Measurements from ENCODE around the gene CIRBP.
"Not testable (repeated sequence)": the region's sequence is repeated elsewhere in the genome, so short reads cannot be mapped to it uniquely, and the experiment has no call there.

Gene CIRBP

DNA sequence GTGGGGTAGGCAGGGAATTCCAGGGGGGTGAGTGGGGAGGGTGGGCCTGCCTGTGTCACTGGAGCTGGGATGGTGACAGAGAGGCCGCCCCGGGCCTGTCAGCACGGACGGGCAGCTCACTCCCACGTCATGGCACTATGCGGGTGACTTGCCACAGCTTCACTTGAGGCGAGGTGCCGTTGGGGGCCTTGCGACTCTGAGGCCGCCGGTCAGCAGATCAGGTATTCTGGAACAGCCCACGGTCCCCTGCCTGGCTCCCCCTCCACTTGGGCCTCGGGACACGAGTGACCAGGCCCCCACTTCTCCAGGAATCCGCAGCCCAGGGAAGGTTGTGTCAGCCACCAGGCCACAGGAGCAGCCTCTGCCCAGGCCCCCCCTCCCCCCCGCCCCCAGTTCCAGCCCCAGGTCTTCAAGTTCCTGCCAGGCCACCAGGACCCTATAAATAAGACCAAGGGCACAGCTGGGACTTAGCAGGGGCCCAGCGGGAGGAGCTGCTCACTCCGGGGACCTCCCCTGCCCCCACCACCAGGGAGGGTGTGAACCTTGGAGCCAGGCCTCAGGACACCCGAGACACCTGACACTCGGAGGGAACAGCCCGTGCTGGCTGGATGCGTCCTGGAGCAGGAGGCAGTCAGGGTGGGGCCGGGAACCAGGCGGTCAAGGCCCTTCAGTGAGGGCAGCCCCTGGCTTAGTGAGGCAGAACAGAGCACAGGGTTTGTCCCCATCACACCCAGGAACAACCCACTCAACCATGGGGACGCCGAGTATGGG is 23.5 kb upstream of the CIRBP start:
- no peak for DNase-seq

DNA sequence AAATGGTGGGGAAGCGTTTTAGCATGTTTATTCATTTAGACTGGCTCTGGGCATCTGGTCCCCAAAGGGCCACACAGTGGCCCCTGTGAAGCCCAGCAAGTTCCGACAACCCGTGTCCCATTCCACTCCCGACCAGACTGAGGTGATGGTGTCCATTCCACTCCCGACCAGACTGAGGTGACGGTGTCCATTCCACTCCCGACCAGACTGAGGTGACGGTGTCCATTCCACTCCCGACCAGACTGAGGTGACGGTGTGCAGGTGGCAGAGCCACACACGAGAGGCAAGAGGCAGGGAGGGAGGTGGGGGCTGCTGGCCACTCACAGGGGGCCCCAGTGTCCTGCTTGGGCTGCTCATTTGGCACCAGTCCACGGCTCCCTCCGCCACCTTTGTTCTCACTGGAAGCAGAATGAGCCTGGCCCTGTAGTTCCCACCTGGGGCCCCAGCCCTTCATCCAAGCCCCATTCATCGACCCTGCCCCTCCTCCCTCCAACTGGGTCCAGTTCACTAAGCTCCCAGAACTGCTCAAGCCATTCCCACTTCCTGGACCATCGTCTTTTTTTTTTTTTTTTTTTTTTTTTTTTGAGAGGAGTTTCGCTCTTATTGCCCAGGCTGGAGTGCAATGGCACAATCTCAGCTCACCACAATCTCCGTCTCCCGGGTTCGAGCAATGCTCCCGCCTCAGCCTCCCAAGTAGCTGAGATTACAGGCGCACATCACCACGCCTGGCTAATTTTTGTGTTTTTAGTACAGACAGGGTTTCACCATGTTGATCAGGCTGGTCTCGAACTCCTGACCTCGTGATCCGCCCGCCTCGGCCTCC is 22.7 kb upstream of the CIRBP start:
- DNase-seq, result not testable (repeated sequence)

DNA sequence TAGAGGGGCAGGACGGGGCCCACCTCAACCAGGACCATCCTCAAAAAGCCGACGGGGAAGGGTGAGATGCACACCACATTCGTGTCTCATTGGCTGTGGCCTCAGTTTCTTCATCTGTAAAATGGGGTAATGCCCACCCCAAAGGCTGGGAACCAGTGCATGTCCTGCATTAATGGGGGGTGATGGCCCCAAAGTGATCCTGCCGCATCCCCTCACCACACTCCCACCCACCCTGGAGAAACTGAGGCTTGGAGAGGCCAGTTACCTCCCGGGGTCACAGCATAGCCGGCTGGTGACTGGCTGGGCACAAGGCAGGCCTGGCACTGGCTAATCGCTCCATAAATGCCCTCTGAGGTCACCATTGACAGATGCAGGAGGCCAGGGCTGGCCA is 21.4 kb upstream of the CIRBP start:
- no peak for DNase-seq

DNA sequence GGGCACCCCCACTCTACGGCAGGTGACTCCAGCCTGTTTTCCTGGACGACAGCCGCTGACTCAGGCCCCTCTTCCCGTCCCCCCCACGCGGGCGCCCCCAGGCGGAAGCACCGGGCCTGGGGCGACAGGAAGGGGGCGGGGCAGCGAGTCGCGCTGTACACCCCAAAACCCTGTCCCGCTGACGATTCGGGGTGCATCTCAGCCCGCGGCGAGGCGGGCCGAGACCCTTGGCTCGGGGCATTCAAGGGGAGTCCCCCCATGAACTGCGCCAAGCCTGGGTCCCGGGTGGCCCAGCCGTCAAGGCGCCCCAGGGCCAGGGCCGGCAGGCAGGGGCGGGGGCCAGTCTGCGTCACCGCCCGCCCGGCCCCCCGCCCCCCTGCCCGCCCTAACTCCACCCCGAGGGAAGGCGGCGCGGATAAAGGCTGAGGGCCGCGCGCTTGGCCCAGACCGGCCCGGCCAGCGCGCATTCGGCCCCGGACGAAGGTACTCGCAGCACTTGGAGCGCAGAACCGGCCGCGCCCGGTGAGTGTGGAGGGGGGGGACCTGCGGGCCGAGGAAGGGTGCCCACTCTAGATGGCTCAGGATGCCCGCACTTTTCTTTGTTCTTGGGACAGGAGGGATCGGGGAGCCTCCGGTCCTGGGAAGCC is 20.9 kb upstream of the CIRBP start, which contains the start of gene MIDN:
Gene MIDN, plus strand, starts transcription at position 445 of the 647 bp plus-strand sequence. CDS start 1,714 bp downstream, outside the sequence.
- DNase-seq, result peak; percentile 87

DNA sequence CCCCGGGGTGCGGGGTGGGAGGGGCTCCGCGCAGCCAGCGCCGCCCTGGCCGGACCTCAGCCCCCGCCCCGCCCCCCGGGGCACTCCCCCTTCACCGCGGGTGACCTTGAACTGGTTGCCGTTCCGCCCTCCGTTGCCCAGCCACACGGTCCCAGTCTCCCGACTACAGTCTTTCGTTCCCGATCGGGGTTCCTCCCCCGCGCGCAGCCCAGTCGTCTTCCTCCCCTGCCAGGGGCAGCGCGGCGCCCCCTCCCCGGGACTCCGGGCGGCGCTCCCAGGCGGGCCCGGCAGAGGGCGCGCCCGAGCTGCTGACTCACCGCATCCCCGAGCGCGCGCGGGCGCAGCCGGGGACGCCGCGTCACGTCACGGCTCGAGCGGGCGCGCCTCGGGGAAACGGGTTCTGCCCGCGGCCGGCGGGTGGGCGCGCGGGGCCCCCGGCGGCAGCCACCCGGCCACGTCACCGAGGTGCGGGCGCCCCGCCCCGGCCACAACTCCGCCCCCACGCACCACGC is 20.3 kb upstream of the CIRBP start:
- peak; percentile 90 for DNase-seq

DNA sequence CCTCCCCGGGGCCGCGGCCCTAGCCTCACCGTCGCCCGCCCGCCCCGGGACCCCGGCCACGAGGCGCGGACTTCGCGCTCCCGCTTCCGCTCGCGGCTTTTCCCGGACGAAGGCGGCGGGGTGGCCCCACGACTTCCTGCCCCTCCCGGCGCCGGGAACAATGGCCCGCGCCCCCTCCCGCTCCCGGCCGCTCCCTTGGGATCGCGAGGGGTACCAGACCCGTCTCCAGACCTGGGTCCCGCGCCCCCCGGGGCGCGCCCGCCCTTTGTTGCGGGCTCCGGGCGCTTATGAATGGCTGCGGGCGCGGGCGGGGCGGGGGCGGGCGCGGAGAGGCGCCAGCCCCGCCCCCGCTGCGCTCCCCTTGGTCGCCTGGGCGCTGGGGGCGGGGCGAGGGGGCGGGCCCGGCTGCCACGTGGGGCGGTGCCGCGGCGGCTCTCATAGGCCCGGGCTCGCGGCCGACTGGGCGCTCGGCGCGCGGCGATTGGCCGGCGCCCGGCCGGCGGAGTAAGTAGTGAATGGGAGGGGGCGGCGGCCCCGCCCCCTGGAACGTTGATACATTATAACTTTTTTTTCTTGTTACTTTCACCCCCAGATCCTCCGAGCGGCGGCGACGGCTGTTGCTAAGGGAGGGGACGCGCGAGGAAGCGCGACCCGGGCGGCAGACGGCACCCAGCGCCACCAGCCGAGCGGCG is 19.7 kb upstream of the CIRBP start:
- peak; percentile 98 for DNase-seq

DNA sequence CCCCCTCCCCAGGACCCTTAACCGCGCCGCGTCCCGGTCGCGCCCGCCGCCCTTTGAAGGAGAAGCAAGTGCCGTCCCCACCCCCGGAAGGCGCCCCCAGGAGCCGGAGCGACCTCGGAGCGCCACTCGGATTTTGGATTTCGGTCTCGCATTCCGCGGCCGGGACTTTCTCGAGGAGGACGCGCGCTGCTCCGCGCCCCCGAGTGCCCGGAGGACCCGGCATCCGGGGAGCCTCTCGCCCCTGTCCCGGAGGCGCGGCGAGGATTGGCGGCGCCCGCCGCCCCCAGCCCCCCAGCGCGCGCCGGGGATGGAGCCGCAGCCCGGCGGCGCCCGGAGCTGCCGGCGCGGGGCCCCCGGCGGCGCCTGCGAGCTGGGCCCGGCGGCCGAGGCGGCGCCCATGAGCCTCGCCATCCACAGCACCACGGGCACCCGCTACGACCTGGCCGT is 19.1 kb upstream of the CIRBP start:
- DNase-seq, result no peak

DNA sequence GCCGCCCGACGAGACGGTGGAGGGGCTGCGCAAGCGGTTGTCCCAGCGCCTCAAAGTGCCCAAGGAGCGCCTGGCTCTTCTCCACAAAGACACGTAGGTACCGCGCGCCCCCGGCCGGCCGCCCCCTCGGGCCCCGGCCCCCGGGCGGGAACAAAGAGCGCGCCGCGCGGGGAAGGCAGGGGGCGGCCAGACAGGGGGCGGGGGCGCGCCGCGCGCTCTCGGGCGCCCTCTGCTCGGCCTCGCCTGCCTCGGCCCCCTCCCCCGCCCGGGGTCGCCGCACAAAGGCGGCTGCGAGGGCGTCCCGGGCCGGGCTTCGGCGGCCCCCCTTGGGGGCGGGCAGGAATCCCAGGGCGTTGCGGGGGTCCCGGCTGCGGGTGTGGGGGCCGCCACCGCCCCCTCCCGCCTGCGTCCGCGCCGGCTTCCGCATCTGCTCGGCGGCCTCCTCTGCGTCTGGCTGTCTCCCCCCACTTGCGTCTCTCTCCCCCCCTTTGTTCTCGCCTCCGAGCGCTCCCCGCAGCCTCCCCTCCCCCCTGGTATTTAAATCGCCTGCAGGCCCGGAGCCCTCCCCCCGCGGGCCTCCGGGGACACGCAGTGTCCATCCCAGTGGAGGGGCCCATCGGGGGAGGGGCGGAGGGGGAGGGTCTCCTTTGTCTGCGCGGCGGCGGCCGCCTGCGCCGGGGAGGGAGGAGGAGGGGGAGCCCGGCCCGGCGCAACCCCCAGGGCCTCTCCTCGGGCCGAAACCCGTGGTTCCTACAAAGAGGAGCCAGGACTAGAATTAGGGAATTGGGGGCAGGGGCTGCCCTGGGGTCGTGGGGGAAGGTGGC is 18.5 kb upstream of the CIRBP start:
- peak; percentile 77 for DNase-seq

DNA sequence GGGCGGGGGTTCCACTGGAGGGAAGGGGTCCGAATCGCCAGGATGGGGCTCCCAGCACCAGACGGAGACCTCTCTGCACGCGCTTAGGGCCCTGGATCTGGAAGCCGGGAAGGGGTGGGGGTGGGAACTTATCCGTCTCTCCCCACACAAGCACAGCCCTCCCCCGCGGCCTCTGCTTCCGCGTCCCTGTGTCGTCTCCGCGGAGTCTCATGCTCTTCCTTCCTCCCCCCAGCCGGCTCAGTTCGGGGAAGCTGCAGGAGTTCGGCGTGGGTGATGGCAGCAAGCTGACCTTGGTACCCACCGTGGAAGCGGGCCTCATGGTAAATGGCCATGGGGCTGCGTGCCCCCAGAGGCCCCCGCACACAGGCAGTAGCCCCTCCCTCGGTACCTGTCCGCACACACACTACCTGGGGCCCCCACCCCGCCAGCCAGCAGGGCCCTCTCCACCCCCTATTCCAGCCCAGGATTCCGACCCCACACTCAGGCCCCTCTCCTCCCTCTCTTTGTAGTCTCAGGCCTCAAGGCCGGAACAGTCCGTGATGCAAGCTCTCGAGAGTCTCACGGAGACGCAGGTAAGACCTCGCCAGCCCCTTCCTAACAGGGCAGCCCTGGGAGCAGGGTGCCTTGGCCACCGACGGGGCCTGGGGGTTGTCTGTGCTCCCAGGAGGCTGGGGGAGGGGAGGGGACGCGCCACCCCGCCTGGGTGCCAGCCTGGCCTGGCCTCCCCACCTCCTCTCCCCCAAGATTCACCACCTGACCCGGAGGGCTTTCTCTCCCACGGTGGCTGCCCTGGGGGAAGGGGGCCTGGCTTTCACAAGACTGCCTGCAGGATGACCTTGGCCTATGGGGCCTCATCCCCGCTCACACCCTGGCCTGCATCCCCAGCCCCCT is 17.6 kb upstream of the CIRBP start:
- peak; percentile 85 for DNase-seq

DNA sequence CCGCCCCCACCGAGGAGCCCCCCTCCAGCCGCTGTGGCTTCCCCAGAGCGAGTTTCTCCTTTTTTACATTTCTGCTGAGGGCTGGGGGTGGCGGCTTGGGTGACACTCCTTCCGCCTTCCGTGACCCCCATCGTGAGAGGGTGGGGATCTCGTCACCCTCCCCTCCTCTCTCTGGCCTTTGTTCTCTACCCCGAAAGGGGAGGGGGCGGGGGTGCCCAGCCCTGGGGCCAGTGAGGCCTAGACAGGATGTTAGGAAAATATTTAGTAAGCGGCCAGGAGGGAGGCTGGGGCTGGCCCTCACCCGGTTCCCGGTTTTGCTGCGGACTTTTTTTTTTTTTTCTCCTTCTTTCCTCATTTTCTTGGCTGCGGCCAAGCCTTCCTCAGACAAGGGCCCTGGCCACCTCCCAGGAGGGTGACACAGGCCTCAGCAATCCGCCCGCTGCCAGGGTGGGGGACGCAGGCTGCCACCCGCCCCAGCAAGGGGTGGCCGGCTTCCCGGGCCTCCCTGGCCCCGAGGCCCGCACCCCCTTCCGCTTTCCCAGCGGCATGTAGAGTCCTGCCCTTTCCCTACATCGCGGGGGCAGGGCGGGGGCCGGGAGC is 16.8 kb upstream of the CIRBP start:
- DNase-seq, result peak; percentile 83

DNA sequence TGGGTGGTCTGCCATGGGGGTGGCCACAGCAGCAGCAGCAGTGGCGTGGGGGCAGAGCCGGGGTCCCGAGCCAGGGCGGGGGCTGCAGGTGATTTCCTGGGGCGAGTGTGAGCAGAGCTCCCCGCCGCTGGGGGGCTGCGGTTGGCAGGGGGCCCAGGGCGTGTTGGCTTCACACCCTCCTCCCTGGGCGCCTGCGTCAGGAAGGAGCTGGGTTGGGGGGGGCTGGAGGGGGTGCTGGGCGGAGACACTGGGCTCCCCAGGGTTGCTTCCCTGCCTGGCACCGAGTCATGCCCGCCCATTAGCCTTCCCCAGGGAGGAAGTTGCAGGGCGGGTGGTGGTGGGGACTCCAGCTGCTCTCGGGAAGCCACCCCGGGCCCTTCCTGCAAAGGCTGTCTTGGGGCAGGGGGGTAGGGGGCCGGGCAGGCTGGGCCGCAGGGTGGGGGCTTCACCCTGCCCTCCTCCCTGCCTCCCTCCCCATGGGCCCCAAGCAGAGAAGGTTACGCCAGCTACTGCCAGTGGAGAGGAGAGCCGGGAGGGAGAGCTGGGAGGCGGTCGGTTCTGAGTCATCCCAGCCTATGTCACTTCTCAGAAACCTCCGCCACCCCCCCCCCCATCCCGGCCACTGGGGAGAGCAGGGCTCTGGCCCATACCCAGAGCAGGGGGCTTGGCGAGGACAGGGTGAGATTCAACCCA is 16.2 kb upstream of the CIRBP start:
- peak; percentile 90 for DNase-seq

DNA sequence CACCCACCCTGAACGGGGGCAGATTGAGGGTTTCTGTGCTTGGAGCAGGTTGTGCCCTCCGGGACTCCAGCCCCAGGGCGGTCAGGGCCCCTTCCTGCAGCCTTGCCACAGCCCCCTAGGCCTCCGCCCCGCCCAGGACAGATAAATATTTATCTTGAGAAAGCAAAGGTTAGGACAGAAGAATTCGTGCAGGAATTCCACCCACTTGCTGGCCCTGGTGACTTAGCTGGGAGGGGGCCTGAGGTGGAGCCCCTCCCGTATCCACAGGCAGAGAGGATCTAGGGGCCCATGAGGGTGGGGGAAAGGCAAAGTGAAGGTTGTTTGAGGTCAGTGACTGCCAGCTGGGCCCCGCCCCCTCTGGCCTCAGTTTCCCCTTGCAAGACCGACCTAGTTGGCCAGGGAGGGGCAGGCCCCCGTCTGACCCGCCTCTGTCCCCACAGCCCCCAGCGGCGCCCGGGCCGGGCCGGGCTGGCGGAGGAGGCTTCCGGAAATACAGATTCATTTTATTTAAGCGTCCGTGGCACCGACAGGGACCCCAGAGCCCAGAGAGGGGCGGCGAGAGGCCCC is 15.5 kb upstream of the CIRBP start:
- no peak for DNase-seq

DNA sequence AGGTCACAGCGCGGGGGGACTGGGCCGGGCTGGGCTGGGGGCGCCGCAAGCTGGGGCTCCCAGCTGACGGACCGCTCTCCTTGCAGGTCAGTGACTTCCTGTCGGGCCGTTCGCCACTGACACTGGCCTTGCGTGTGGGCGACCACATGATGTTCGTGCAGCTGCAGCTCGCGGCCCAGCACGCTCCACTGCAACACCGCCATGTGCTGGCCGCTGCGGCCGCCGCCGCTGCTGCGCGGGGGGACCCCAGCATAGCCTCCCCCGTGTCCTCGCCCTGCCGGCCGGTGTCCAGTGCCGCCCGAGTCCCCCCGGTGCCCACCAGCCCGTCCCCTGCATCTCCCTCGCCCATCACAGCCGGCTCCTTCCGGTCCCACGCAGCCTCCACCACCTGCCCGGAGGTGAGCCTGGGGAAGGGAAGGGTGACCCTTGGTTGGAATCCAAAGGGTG is 15.0 kb upstream of the CIRBP start:
- DNase-seq, result no peak

DNA sequence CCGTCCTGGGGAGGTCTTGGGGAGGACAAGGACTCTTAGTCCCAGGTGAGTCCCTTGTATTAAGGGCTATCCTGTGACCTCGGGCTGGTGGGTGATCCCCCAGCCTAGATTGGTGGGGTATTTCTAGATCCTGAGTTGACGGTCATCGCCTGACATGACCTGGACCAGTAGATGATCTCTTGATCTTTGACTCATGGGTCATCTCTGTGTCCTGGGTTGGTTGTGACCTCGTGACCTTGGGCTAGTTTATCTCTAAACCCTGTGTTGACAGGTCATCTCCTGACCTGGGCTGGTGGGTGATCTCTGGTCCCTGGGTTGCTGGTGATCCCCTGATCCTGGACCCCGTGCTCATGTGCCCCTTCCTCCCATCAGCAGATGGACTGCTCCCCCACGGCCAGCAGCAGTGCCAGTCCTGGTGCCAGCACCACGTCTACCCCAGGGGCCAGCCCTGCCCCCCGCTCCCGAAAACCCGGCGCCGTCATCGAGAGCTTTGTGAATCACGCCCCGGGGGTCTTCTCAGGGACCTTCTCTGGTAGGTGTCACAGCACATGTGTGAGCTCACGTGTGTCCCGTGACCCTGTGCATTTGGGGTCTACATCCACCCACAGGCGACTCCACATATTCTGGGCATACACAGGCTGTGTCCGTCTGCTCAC is 14.5 kb upstream of the CIRBP start:
- DNase-seq, result no peak

DNA sequence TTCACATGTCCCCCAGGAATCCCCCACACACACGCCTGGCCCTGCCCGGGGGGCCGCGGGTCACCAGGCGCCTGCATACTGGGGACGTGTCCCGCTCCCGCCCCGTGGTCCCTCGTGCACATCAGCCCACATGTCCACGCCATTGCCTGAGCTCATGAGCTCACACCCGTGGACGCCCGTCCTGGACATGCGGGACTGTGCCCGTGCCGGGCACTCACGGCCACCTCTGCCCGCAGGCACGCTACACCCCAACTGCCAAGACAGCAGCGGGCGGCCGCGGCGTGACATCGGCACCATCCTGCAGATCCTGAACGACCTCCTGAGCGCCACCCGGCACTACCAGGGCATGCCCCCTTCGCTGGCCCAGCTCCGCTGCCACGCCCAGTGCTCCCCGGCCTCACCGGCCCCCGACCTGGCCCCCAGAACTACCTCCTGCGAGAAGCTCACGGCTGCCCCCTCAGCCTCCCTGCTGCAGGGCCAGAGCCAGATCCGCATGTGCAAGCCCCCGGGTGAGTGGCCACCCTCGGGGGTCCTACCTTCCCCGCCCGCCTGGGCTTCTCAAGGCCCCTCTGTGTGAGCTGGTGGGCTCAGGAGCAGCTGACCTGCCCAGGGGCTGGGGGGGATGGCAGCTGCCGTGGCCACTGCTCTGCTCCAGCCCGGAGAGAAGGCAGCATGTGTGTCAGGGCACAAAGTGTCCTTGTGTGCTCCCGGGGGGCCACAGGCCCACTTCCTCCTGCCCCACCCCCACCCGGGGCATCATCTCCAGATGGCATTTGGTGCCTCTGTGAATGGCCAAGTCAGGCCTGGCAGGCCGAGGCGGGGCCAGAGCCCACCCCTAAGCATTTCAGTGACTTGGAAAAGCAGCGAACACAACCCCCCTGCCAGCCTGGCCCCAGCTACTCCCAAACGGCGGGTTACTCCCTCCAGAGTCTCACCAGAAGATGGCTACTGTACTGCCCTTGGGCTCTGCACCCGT is 13.7 kb upstream of the CIRBP start:
- DNase-seq, result no peak

DNA sequence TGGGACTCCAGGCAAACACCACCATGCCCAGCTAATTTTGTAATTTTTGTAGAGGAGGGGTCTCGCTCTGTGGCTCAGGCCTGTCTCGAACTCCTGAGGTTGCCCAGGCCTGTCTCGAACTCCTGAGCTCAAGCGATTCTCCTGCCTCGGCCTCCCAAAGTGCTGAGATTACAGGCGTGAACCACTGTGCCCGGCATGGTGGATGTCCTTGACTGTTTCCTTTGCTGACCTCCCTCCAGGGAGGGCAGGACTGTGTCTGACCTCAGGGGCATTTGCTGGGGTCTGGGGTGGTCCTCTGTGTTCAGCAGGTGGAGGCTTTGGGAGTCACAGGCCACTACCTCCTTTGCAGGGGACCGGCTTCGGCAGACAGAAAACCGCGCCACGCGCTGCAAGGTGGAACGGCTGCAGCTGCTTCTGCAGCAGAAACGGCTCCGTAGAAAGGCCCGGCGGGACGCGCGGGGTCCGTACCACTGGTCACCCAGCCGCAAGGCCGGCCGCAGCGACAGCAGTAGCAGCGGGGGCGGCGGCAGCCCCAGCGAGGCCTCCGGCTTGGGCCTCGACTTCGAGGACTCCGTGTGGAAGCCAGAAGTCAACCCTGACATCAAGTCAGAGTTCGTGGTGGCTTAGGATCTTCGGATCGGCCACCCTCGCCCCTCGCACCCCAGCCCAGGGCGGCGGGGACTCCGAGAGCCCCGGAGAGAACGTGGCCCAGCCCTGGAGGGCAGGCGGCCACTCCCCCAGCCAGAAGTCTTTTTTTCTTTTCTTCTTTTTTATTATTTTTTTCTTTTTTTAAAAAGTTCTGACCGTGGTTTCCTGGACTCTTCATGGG is 12.3 kb upstream of the CIRBP start:
- no peak for DNase-seq
